ENCODE data around the gene OGT. TPM values are rescaled to one million over a fixed set of nuclear protein-coding genes. Genes with fewer than 3 reads are reported as not detected.
"Not testable (repeated sequence)": the region's sequence is repeated elsewhere in the genome, so short reads cannot be mapped to it uniquely, and the experiment has no call there.

OGT gene
- total RNA-seq, 1 donor from 2014 or later = 49.6 TPM

DNA sequence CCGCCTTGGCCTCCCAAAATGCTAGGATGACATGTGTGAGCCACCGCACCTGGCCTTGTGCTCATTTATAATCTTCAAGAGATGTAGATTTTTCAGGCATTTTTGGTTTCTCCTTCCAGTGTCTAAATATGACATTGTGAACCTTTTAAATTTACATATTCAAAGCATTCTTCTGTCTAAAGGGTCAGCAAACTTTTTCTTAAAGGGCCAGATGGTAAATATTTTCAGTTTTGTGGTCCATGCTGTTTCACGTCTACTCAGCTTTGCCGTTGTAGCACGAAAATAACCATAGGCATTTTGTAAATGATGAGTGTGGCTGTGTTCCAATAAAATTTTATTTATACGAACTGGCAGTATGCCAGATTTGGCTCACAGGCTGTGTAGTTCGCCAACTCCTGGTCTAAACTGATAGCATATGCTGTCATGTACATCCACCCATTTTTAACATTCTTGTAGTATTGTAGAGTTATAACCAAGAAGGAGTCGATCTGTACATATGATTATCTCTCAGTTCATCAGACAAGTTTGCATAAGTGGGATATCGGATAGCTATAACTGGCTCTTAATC is 32.7 kb downstream of the OGT start:
- TF ChIP-seq, protein P1, sequence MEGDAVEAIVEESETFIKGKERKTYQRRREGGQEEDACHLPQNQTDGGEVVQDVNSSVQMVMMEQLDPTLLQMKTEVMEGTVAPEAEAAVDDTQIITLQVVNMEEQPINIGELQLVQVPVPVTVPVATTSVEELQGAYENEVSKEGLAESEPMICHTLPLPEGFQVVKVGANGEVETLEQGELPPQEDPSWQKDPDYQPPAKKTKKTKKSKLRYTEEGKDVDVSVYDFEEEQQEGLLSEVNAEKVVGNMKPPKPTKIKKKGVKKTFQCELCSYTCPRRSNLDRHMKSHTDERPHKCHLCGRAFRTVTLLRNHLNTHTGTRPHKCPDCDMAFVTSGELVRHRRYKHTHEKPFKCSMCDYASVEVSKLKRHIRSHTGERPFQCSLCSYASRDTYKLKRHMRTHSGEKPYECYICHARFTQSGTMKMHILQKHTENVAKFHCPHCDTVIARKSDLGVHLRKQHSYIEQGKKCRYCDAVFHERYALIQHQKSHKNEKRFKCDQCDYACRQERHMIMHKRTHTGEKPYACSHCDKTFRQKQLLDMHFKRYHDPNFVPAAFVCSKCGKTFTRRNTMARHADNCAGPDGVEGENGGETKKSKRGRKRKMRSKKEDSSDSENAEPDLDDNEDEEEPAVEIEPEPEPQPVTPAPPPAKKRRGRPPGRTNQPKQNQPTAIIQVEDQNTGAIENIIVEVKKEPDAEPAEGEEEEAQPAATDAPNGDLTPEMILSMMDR (conservative IDR thresholded peaks at IDR 0.05; ENCODE audit: low read depth, low read length) = no peak

DNA sequence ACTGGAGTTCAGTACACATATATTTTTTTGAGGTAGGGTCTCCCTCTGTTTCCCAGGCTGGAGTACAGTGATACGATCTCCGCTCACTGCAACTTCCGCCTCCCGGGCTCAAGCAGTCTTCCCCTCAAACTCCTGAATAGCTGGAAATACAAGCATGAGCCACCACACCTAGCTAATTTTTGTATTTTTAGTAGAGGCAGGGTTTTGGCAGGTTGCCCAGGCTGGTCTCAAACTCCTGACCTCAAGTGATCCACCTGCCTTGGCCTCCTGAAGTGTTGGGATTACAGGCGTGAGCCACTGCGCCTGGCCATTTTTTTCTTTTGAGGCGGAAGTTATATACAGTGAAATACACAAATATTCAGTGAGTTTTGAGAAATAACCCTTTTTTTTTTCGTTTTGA is 38.5 kb downstream of the OGT start:
- H3K4me3 ChIP-seq (ENCODE audit: low read depth, low read length); DNase-seq (ENCODE audit: low read depth): not testable (repeated sequence)

More for the DNA sequence above, 32.7 kb downstream of the OGT start:
- no peak for DNase-seq (ENCODE audit: low read depth)
- no peak overlapping the region for H3K4me3 ChIP-seq (ENCODE audit: low read depth, low read length)

DNA sequence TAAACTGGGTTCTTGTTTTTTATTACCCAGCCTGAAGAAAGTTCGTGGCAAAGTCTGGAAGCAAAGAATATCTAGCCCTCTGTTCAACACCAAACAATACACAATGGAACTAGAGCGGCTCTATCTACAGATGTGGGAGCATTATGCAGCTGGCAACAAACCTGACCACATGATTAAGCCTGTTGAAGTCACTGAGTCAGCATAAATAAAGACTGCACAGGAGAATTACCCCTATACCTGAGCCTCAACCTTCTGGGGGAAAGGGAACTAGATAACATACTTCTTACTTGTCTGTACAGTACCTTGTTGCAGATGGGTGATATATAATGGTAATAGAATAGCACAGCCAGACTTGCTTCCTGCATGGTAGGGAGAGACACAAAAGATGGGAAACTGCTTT is 40.7 kb downstream of the OGT start:
- no peak for DNase-seq (ENCODE audit: low read depth)
- TF ChIP-seq, protein P1 (conservative IDR thresholded peaks at IDR 0.05; ENCODE audit: low read depth, low read length) = no peak
- H3K4me3 ChIP-seq (ENCODE audit: low read depth, low read length) = no peak overlapping the region

DNA sequence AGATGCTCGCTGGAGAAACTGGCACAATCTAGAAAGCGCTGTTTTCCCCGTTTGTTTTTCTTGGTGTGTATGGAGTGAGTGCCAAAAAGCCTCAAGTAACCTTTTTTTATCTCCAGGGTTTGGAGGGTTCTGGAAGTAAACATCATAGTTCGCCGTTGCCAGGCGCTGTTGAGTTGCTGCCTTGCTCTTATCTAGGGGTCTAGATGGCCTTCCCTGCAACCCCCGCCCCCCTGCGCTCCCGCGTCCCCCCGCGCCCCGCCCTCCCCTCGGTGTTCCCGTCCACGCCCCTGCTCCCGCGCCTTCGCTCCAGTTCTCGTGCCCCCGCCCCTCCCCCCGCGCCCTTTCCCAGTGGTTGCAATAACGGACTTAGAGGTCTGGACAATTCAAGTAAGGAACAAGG is 44.8 kb downstream of the OGT start:
- no peak for DNase-seq (ENCODE audit: low read depth)
- H3K4me3 ChIP-seq (ENCODE audit: low read depth, low read length) = no peak overlapping the region
- TF ChIP-seq, protein P1 (conservative IDR thresholded peaks at IDR 0.05; ENCODE audit: low read depth, low read length) = no peak

DNA sequence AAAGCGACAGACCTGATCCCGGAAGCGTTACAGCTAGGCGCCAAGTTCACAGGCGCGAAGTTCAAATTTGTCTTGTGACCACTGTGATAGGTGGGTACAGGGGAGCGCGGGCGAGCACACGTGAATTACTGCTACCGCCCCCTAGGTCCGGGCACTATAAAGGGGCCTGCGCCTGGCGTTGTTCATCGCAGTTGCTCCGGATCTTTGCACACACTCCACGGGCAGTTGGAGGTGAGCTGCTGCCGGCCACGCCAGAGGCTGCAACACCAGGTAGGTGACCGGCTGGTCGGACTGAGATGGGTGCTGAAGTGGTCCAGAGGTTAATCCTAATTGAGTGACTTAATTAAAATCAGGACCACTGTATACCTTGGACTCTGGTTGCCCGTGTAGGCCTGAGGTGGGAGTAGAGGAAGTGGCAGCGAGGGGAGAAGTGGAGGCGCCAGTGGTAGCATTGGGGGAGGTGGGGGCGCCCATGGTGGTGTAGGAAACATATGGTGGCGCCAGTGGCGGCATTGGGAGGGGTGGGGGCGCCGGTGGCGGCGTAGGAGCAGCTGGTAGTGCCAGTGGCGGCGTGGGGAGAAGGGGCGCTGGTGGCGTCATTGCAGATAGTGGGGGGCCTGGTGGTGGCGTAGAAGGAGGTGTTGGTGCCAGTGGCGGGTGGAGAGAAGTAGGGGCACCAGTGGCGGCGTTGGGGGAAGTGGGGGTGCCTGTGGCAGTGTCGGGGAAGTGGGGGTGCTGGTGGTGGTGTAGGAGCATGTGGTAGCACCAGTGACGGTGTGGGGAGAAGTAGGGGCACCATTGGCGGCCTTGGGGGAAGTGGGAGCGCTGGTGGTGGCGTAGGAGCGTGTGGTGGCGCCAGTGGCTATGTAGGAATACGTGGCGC is 45.6 kb downstream of the OGT start, which contains the start of gene GCNA:
GCNA (plus strand) TSS at position 185 of the 883 bp plus-strand sequence. CDS start 2,385 bp downstream, outside the sequence.
- TF ChIP-seq, protein P1 (conservative IDR thresholded peaks at IDR 0.05; ENCODE audit: low read depth, low read length) = no peak

DNA sequence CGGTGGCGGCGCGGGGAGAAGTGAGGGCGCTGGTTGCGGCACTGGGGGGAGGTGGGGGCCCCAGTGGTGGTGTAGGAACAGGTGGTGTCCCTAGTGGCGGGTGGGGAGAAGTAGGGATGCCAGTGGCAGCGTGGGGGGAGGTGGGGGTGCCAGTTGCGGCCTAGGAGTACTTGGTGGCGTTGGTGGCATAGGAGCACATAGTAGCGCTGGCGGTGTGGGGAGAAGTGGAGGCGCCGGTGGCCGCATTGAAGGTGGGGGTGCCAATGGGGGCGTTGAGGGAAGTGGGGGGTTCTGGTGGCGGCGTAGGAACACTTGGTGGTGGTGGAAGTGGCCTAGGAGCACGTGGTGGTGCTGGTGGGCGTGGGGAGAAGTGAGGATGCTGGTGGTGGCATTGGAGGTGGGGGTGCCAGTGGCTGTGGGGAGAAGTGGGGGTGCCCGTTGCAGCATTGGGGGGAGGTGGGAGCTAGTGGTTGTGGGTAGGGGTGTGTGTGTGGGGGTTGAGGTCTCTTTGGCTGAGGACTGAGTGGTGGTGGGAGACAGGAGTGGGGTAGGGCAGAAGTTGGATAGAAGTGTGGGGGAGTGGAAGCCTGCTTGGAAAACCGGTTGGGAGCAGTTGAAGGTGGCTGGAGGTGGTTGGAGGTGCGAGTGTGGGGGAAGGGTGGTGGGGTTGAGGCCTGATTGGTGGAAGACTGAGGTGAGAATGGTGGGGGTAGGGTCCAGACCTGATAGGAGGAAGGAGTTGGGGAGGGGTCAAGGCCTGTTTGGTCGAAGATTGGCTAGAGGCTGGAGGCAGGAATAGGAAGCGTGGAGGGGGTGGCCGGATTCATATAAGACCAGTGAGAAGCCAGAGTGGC is 46.5 kb downstream of the OGT start:
- H3K4me3 ChIP-seq (ENCODE audit: low read depth, low read length) = no peak overlapping the region
- DNase-seq (ENCODE audit: low read depth) = no peak
- TF ChIP-seq, protein P1 (conservative IDR thresholded peaks at IDR 0.05; ENCODE audit: low read depth, low read length) = no peak

More for the DNA sequence above, 45.6 kb downstream of the OGT start, which contains the start of gene GCNA:
- DNase-seq (ENCODE audit: low read depth) = no peak
- no peak within 1 kb of the TSS for H3K4me3 ChIP-seq (ENCODE audit: low read depth, low read length)

DNA sequence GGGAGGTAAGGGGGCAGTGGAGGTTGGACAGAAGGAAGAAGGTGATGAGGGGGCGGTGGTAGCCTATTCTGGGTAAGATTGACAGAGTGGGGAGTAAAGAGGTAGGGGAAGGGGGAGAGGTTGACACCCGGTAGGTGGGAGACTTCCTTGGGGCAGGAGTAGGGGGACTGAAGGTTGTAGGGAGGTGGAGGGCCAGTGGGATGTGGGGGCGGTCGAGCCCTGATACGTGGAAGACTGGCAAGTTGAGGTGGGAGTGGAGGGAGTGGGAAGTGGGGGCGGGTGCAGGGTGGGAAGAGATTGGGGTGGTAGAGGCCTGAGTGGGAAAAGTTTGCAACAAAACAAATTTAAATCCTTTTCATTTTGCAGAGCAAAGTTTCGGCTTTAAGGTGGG is 47.1 kb downstream of the OGT start:
- TF ChIP-seq, protein P1 (conservative IDR thresholded peaks at IDR 0.05; ENCODE audit: low read depth, low read length) = no peak
- no peak for DNase-seq (ENCODE audit: low read depth)
- H3K4me3 ChIP-seq (ENCODE audit: low read depth, low read length) = no peak overlapping the region

All from epithelial cell of proximal tubule (primary cell).